Measurements from ENCODE around the gene ELAVL3. TPM values are rescaled to one million over a fixed set of nuclear protein-coding genes. Genes with fewer than 3 reads are reported as not detected.

The ELAVL3 gene
- polyA plus RNA-seq, 3 donors, result not detected

- no peak overlapping the region for H3K4me3 ChIP-seq (replicated peaks in 1 of 3; ENCODE audit: low read depth in 2 of 3, low read length in 3 of 3)
- H3K9me3 ChIP-seq (replicated peaks in 1 of 2; ENCODE audit: control insufficient read depth in 1 of 2, insufficient read depth in 1 of 2, low read length in 2 of 2), result no peaks in the 10 kb centered on the region
- H3K27ac ChIP-seq (ENCODE audit: low read depth in 1 of 2, low read length in 2 of 2), result no peak overlapping the region
- H3K4me2 ChIP-seq (replicated peaks; ENCODE audit: extremely low read depth, low read length, poor library complexity, severe bottlenecking), result no peak overlapping the region
- H3K27me3 ChIP-seq (ENCODE audit: control insufficient read depth in 2 of 2, insufficient read depth in 2 of 2, low read length in 2 of 2), result no peaks in the 10 kb centered on the region
- H3K4me3 Mint-ChIP-seq, result no peak overlapping the region
- H3K9me3 Mint-ChIP-seq, result peaks cover 0 to 4% (median 0%) of the 10 kb centered on the region in 7 donors
- peaks cover 4 to 13% (median 9%) of the 10 kb centered on the region in 3 donors for H3K27me3 Mint-ChIP-seq (ENCODE audit: low read depth in 3 of 3)
- peaks cover 16 to 25% of the 10 kb centered on the region in 2 donors for H3K36me3 Mint-ChIP-seq
- TF ChIP-seq CTCF (IDR thresholded peaks at IDR 0.05), result peak; percentile 53
- H3K4me1 ChIP-seq (ENCODE audit: control insufficient read depth in 1 of 2, insufficient read depth in 2 of 2, low read length in 2 of 2), result no peaks in the 10 kb centered on the region
- no peaks in the 10 kb centered on the region for H3K4me1 Mint-ChIP-seq
- no peak overlapping the region for H2AFZ ChIP-seq (ENCODE audit: insufficient read depth, low read depth, low read length, poor library complexity, severe bottlenecking)
- intact Hi-C loops (cut with micrococcal nuclease), result no loop called here
- H3K36me3 ChIP-seq (replicated peaks in 1 of 2; ENCODE audit: control insufficient read depth in 1 of 2, insufficient read depth in 2 of 2, low read length in 2 of 2), result peaks cover 16 to 24% of the 10 kb centered on the region in 2 donors
- 93% methylated on average over 14 of the region's 27 CpGs for WGBS (ENCODE audit: insufficient coverage)
- H3K27ac Mint-ChIP-seq, result no peak overlapping the region
- no peaks in the 10 kb centered on the region for H3K79me2 ChIP-seq (ENCODE audit: insufficient read depth, low read length)
- H4K20me1 ChIP-seq (ENCODE audit: insufficient read depth, low read length), result no peaks in the 10 kb centered on the region
- DNase-seq, result no peak
- no peak overlapping the region for H3K9ac ChIP-seq (ENCODE audit: insufficient read depth, low read length, poor library complexity, severe bottlenecking)
Observed at GRCh38 chr19:11453468-11454341, 27.1 kb downstream of the ELAVL3 start.

- Histone ChIP-seq H3K4me3 (replicated peaks in 1 of 3; ENCODE audit: low read depth in 2 of 3, low read length in 3 of 3) (no peak overlapping the region), H3K36me3 (replicated peaks in 1 of 2; ENCODE audit: control insufficient read depth in 1 of 2, insufficient read depth in 2 of 2, low read length in 2 of 2) (peaks cover 25 to 33% of the 10 kb centered on the region in 2 donors), H3K79me2 (ENCODE audit: insufficient read depth, low read length) (no peaks in the 10 kb centered on the region), H3K4me2 (replicated peaks; ENCODE audit: extremely low read depth, low read length, poor library complexity, severe bottlenecking) (no peak overlapping the region), H3K27me3 (ENCODE audit: control insufficient read depth in 2 of 2, insufficient read depth in 2 of 2, low read length in 2 of 2) (no peaks in the 10 kb centered on the region), H3K9ac (ENCODE audit: insufficient read depth, low read length, poor library complexity, severe bottlenecking) (no peak overlapping the region), H4K20me1 (ENCODE audit: insufficient read depth, low read length) (no peaks in the 10 kb centered on the region), H3K9me3 (replicated peaks in 1 of 2; ENCODE audit: control insufficient read depth in 1 of 2, insufficient read depth in 1 of 2, low read length in 2 of 2) (no peaks in the 10 kb centered on the region), H3K27ac (ENCODE audit: low read depth in 1 of 2, low read length in 2 of 2) (no peak overlapping the region), H3K4me1 (ENCODE audit: control insufficient read depth in 1 of 2, insufficient read depth in 2 of 2, low read length in 2 of 2) (no peaks in the 10 kb centered on the region), H2AFZ (ENCODE audit: insufficient read depth, low read depth, low read length, poor library complexity, severe bottlenecking) (no peak overlapping the region)
- Mint-ChIP-seq H3K4me3 (no peak overlapping the region), H3K27me3 (ENCODE audit: low read depth in 3 of 3) (peaks cover 3 to 10% (median 6%) of the 10 kb centered on the region in 3 donors), H3K9me3 (peaks cover 0 to 1% (median 0%) of the 10 kb centered on the region in 7 donors), H3K4me1 (no peaks in the 10 kb centered on the region), H3K36me3 (peaks cover 24 to 34% of the 10 kb centered on the region in 2 donors), H3K27ac (no peak overlapping the region)
- no peak for DNase-seq
- intact Hi-C loops (cut with micrococcal nuclease), result no loop called here
- no peak for TF ChIP-seq CTCF (IDR thresholded peaks at IDR 0.05)
- WGBS (ENCODE audit: insufficient coverage), result 86% methylated on average over 23 of the region's 33 CpGs
Observed at GRCh38 chr19:11452620-11453310, 28.1 kb downstream of the ELAVL3 start.

All from CD14-positive monocyte (primary cell).